ENCODE data around the gene NPBWR2.

GRCh38 chr20:64074184-64074789 lies 33.1 kb downstream of the NPBWR2 start:
- TF ChIP-seq CTCF (IDR thresholded peaks at IDR 0.05; ENCODE audit: poor library complexity, severe bottlenecking): no peak
- no peak for TF ChIP-seq RAD21 (conservative IDR thresholded peaks at IDR 0.05)

Data from neural cell (in vitro differentiated cells).